Measurements from ENCODE around the gene FAM3C.
A peak's percentile ranks its signal among the peaks of the same experiment; 100 is the strongest.

- no peak for TF ChIP-seq REST (IDR thresholded peaks at IDR 0.05; ENCODE audit: low read depth)
- no peak for TF ChIP-seq CBX3 (IDR thresholded peaks at IDR 0.05; ENCODE audit: low read depth)
- peak in 2 of 3 experiments; percentile 15 to 52; a peak in 2 of 6 replicates for TF ChIP-seq CTCF (IDR thresholded peaks at IDR 0.05 in 2 of 3, conservative IDR thresholded peaks at IDR 0.05 in 1 of 3; ENCODE audit: borderline replicate concordance in 1 of 3, insufficient read depth in 1 of 3, low read depth in 2 of 3, low read length in 2 of 3)
Measured at GRCh38 chr7:121373177-121373576, 22.9 kb downstream of the FAM3C start.
